Nephron progenitor cell (in vitro differentiated cells): ENCODE measurements around the gene MOK.

Experiments used
- DNase-seq: peaks from one replicate; pipeline ENCODE4 v3.0.0; 2021
- H3K27ac Mint-ChIP-seq: 2 replicates; pipeline ENCODE4 v1.8.0; 2021; ENCODE audit warnings: mild to moderate bottlenecking, moderate library complexity, mixed read lengths
- H3K27me3 Mint-ChIP-seq: 2 replicates; pipeline ENCODE4 v1.8.0; 2021; ENCODE audit warnings: mild to moderate bottlenecking, low read depth, mixed read lengths; ENCODE audit not compliant: poor library complexity
- H3K36me3 Mint-ChIP-seq: 2 replicates; pipeline ENCODE4 v1.8.0; 2021; ENCODE audit warnings: low read depth, mixed read lengths
- H3K4me1 Mint-ChIP-seq: 2 replicates; pipeline ENCODE4 v1.8.0; 2021; ENCODE audit warnings: mixed read lengths
- H3K4me3 Mint-ChIP-seq: 2 replicates; pipeline ENCODE4 v1.8.0; 2021; ENCODE audit warnings: mild to moderate bottlenecking, moderate library complexity, mixed read lengths
- H3K9me3 Mint-ChIP-seq: 2 replicates; pipeline ENCODE4 v1.8.0; 2021; ENCODE audit warnings: mild to moderate bottlenecking, moderate library complexity, mixed read lengths
- CTCF ChIP-seq: fragments of 200-600 bp; sonication (generic); IDR thresholded peaks from 2 replicates; pipeline ENCODE4 v1.5.0; 2021; ENCODE audit warnings: antibody characterized with exemption

The MOK gene

GRCh38 chr14:102180248-102180998 lies 124.5 kb downstream of the MOK start:
- Mint-ChIP-seq H3K27ac (peak overlapping the region; percentile 78), H3K4me1 (peaks cover 39% of the 10 kb centered on the region), H3K27me3 (no peaks in the 10 kb centered on the region), H3K9me3 (peaks cover 2% of the 10 kb centered on the region), H3K4me3 (no peak overlapping the region), H3K36me3 (peaks cover 14% of the 10 kb centered on the region)
- TF ChIP-seq CTCF, result no peak
- DNase-seq, result no peak
